GM21526 (cell line): ENCODE data around the gene RBM17.
"Not testable (repeated sequence)": the region's sequence is repeated elsewhere in the genome, so short reads cannot be mapped to it uniquely, and the experiment has no call there.

Experiments
- ATAC-seq: cut with Tn5 transposase; IDR thresholded peaks from one replicate; pipeline ENCODE4 v1.9.1; 2021; ENCODE audit warnings: moderate library complexity; ENCODE audit not compliant: unreplicated experiment, low FRiP score

The RBM17 gene

GRCh38 chr10:6088721-6089333 lies at the start of gene RBM17:
RBM17 (plus strand) TSS chr10:6089034; CDS start chr10:6097066, 8,032 bp downstream.
- ATAC-seq, result peak; percentile 75

- ATAC-seq, result no peak
Measured at GRCh38 chr10:6039711-6040110, 49.1 kb upstream of the RBM17 start.

- ATAC-seq, result no peak
Measured at GRCh38 chr10:6040205-6040604, 48.6 kb upstream of the RBM17 start.

- ATAC-seq, result not testable (repeated sequence)
Measured at GRCh38 chr10:6043377-6043776, 45.5 kb upstream of the RBM17 start.

GRCh38 chr10:6044060-6044459 lies 44.8 kb upstream of the RBM17 start:
- no peak for ATAC-seq

- ATAC-seq, result no peak
Measured at GRCh38 chr10:6044751-6045313, 44.0 kb upstream of the RBM17 start.

GRCh38 chr10:6045314-6045848 lies 43.5 kb upstream of the RBM17 start:
- ATAC-seq, result no peak

GRCh38 chr10:6045878-6046772 lies 42.7 kb upstream of the RBM17 start:
- no peak for ATAC-seq

GRCh38 chr10:6046773-6047611 lies 41.8 kb upstream of the RBM17 start:
- ATAC-seq, result no peak

GRCh38 chr10:6047847-6048246 lies 41.0 kb upstream of the RBM17 start:
- ATAC-seq, result no peak

- ATAC-seq, result no peak
Measured at GRCh38 chr10:6048281-6049030, 40.4 kb upstream of the RBM17 start.

- no peak for ATAC-seq
Measured at GRCh38 chr10:6049031-6049400, 39.8 kb upstream of the RBM17 start.

- ATAC-seq, result peak; percentile 71
Measured at GRCh38 chr10:6050801-6051445, 37.9 kb upstream of the RBM17 start.

- no peak for ATAC-seq
Measured at GRCh38 chr10:6052247-6053221, 36.3 kb upstream of the RBM17 start.

GRCh38 chr10:6053303-6053702 lies 35.5 kb upstream of the RBM17 start:
- no peak for ATAC-seq

- no peak for ATAC-seq
Measured at GRCh38 chr10:6053816-6054631, 34.8 kb upstream of the RBM17 start.

- no peak for ATAC-seq
Measured at GRCh38 chr10:6054884-6055283, 34.0 kb upstream of the RBM17 start.
